Retinal pigment epithelial cell (primary cell): ENCODE data around the gene TEAD1.
A peak's percentile ranks its signal among the peaks of the same experiment; 100 is the strongest.

Source experiments
- DNase-seq: peaks from one replicate; pipeline ENCODE4 v3.0.0-alpha.2; 2010; ENCODE audit warnings: low read depth
- H3K4me3 ChIP-seq: 2 replicates; pipeline ENCODE4 v1.5.1; 2011; ENCODE audit warnings: mild to moderate bottlenecking, low read length, control low read depth, moderate library complexity
- TF ChIP-seq, protein P1 (sequence below): conservative IDR thresholded peaks from 2 replicates; pipeline ENCODE4 v1.5.1; 2011; ENCODE audit warnings: low read depth, low read length, control low read depth, inconsistent platforms

TEAD1 gene

DNA sequence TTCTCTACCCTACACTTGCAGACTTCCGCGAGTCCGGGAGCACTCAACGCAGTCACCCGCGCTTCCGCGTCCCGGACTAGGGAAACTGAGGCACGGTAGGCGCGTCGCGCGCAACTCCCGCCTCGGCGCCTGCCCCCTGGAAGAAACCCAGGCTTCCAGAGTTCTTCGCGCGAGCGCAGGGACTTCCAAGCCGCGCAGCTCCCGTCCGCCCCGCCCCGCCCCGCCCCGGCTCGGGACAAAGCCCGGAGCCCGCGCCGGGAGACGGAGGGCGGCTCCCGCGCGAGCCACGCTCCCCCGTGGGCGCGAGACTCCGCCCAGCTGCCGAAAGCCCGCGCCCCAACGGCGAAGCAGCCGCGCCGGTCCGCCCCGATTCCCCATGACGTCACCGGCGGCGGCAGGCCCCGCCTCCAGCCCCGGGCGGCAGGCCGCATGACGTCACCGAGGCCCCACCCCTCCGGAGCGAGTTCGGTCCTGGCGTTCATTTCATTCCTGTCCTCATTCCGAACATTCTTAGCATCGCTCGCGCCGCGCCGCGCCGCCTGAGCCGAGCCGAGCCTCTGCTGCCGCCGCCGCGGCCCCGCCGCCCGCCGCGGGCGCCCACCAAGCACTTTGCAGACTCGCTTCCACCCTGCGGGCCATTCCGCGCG lies at the start of gene TEAD1:
TSS of gene TEAD1 (plus strand) at position 498 of the 647 bp plus-strand sequence.
- TF ChIP-seq, protein P1, sequence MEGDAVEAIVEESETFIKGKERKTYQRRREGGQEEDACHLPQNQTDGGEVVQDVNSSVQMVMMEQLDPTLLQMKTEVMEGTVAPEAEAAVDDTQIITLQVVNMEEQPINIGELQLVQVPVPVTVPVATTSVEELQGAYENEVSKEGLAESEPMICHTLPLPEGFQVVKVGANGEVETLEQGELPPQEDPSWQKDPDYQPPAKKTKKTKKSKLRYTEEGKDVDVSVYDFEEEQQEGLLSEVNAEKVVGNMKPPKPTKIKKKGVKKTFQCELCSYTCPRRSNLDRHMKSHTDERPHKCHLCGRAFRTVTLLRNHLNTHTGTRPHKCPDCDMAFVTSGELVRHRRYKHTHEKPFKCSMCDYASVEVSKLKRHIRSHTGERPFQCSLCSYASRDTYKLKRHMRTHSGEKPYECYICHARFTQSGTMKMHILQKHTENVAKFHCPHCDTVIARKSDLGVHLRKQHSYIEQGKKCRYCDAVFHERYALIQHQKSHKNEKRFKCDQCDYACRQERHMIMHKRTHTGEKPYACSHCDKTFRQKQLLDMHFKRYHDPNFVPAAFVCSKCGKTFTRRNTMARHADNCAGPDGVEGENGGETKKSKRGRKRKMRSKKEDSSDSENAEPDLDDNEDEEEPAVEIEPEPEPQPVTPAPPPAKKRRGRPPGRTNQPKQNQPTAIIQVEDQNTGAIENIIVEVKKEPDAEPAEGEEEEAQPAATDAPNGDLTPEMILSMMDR, result no peak
- DNase-seq, result peak; percentile 82
- H3K4me3 ChIP-seq, result peak within 1 kb of the TSS; percentile 92

- TF ChIP-seq, protein P1, result no peak
- DNase-seq, result no peak
- no peak overlapping the region for H3K4me3 ChIP-seq
These were observed 49.6 kb upstream of the TEAD1 start for GRCh38 chr11:12624595-12624994.

DNA sequence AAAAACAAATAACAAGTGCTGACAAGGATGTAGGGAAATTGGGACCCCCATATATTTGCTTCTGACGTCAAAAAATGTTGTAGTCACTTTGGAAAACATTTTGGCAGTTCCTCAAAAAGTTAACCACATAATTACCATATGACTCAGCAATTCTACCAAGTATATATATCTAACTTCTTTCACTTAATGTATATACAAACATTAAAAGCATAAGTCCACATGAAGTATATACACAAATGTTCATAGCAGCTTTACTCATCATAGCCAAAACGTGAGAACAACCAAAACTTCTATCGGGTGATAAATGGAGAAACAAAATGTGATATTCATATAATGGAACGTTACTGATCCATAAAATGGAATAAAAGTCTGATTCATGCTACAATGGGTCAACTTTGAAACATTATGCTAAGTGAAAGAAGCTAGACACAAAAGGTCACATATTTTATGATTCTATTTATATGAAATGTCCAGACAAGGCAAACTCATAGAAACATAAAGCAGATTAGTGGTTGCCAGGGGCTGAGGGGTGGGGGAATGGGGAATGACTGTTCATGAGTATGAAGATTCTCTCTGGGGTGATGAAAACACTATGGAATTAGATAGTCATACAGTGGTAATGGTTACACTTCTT lies 48.7 kb upstream of the TEAD1 start:
- DNase-seq, result peak; percentile 74
- no peak overlapping the region for H3K4me3 ChIP-seq
- TF ChIP-seq, protein P1, result no peak

GRCh38 chr11:12626616-12627015 lies 47.6 kb upstream of the TEAD1 start:
- DNase-seq, result no peak
- H3K4me3 ChIP-seq, result no peak overlapping the region
- TF ChIP-seq, protein P1, result no peak

DNA sequence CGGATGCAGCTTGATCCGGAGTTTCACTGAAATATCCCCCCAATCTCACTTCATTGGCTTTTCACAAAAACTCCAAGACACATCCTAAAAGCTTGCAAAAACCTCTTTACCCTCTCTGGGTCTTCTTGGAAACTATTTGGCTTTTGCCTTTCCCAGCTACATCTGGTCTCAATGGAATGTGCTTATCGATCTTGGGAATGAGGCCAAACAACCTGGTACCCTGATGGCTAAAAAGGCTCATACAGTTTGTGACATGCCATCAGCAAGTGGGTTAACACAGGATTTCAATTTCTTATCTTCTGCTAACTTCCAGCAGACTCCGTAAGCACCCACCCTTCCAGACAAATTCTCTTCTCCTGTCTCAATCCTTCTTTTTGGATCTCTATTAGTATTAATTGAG lies 45.9 kb upstream of the TEAD1 start:
- TF ChIP-seq, protein P1, result no peak
- no peak overlapping the region for H3K4me3 ChIP-seq

DNA sequence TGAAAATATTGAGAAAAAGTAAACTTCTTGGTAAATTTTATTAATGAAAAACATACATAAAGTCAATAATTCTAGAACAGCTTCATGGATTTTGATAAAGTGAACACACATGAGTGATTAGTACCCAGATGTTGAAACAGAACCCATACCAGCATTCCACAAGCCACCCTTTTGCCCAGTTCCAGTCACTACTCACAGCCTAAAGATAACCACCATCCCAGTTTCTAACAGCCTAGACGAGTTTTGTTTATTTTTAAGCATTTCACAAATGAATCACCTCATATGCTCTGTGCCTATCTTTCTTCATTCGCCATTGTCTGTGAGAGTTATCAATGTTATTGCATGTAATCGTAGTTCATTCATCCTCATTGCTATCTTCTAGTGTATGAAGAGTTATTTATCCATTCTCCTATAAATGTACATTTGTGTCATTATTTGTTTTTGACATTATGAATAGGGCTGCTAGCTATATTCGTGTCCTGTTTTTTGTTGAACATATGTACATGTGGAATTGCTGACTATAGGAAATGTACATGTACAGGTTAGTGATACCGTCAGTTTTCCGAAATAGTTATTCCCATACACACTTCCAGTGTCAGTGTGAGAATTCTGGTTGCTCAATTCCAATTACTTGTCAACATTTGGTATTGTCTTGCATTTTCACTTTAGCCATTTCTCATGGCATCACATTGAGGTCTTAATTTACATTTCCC lies 44.5 kb upstream of the TEAD1 start:
- no peak for DNase-seq
- TF ChIP-seq, protein P1, result no peak
- H3K4me3 ChIP-seq, result no peak overlapping the region

More for the DNA sequence above, 45.9 kb upstream of the TEAD1 start:
- DNase-seq, result no peak

DNA sequence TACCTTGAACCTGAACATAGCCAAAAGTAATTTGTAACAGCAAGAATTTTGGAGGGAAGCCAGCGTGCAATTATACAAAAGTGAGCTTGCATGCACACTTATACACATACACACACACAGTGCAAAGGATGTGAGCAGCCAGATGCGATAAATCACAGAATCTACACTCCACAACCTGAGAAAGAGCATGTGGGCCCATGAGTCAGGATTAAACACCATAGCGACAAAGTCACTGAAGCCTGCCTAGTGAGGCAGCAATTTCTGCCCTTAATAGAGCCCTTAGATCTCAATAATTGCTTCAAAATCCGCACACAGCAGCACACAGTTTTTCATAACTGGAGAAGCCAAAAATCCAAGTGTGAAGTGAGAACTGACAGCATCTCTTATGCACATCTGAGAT lies 42.6 kb upstream of the TEAD1 start:
- no peak overlapping the region for H3K4me3 ChIP-seq
- peak; percentile 52 for DNase-seq
- TF ChIP-seq, protein P1, result no peak
